T-helper 17 cell (primary cell): Measurements from ENCODE around the gene ZNF689. TPM values are rescaled to one million over a fixed set of nuclear protein-coding genes. Genes with fewer than 3 reads are reported as not detected.
"Not testable (repeated sequence)": the region's sequence is repeated elsewhere in the genome, so short reads cannot be mapped to it uniquely, and the experiment has no call there.

Source experiments
- ATAC-seq: fragments of 150-1000 bp; cut with Tn5 transposase; 2 replicates; pipeline ENCODE4 v1.10.0; 2021; ENCODE audit warnings: mild to moderate bottlenecking, moderate library complexity
- DNase-seq, 3 donors: peaks; one replicate each; pipeline versions ENCODE4 v3.0.0 to v3.0.0-alpha.2; 2020 to 2021
- H3K9me3 ChIP-seq: one replicate; pipeline ENCODE4 v1.7.0; 2013; ENCODE audit warnings: low read length, mild to moderate bottlenecking; ENCODE audit not compliant: control insufficient read depth, poor library complexity, severe bottlenecking
- H3K27ac Mint-ChIP-seq: one replicate; pipeline ENCODE4 v1.8.0; 2022; ENCODE audit warnings: mild to moderate bottlenecking, moderate library complexity, mixed read lengths
- H3K27me3 Mint-ChIP-seq: one replicate; pipeline ENCODE4 v1.8.0; 2022; ENCODE audit warnings: mixed read lengths
- H3K36me3 Mint-ChIP-seq: one replicate; pipeline ENCODE4 v1.8.0; 2022; ENCODE audit warnings: low read depth, mixed read lengths
- H3K4me1 Mint-ChIP-seq: one replicate; pipeline ENCODE4 v1.8.0; 2022; ENCODE audit warnings: mild to moderate bottlenecking, mixed read lengths
- H3K4me3 Mint-ChIP-seq: one replicate; pipeline ENCODE4 v1.8.0; 2022; ENCODE audit warnings: mild to moderate bottlenecking, moderate library complexity, mixed read lengths
- total RNA-seq, 4 donors: library from RNA in 2 of 4; stranded (reverse) in 2 of 4; gene quantifications; one replicate each; pipeline ENCODE4 v1.2.3 and lab custom pipeline; 2022 to 2026

Gene ZNF689
- total RNA-seq, 2 donors from 2014 or later, result 8.3 to 14.4 TPM

GRCh38 chr16:30650369-30651123 is 40.4 kb upstream of the ZNF689 start, which contains the start of gene PRR14:
Gene PRR14 (plus strand): TSS chr16:30650960. CDS start chr16:30651646, 686 bp downstream.
- peak; percentile 93 to 96 (median 95) for DNase-seq
- H3K4me1 Mint-ChIP-seq, result peaks cover 25% of the 10 kb centered on the region
- H3K9me3 ChIP-seq, result no peaks in the 10 kb centered on the region
- peak within 1 kb of the TSS; percentile 98 for H3K27ac Mint-ChIP-seq
- peaks cover 7% of the 10 kb centered on the region for H3K36me3 Mint-ChIP-seq
- peak; percentile 87 for ATAC-seq
- H3K27me3 Mint-ChIP-seq, result no peaks in the 10 kb centered on the region
- peak within 1 kb of the TSS; percentile 100 for H3K4me3 Mint-ChIP-seq

- DNase-seq (no peak), ATAC-seq (no peak)
- Mint-ChIP-seq H3K27me3 (no peaks in the 10 kb centered on the region), H3K36me3 (peaks cover 4% of the 10 kb centered on the region), H3K4me3 (peak overlapping the region; percentile 100), H3K4me1 (peaks cover 25% of the 10 kb centered on the region), H3K27ac (peak overlapping the region; percentile 98)
- no peaks in the 10 kb centered on the region for H3K9me3 ChIP-seq
Measured at GRCh38 chr16:30649725-30650368, 39.7 kb upstream of the ZNF689 start.

GRCh38 chr16:30647274-30647571 is 37.0 kb upstream of the ZNF689 start:
- H3K36me3 Mint-ChIP-seq, result peaks cover 3% of the 10 kb centered on the region
- no peak for DNase-seq
- no peak overlapping the region for H3K4me3 Mint-ChIP-seq
- no peaks in the 10 kb centered on the region for H3K9me3 ChIP-seq
- H3K27ac Mint-ChIP-seq, result no peak overlapping the region
- H3K4me1 Mint-ChIP-seq, result peaks cover 17% of the 10 kb centered on the region
- H3K27me3 Mint-ChIP-seq, result no peaks in the 10 kb centered on the region
- ATAC-seq, result no peak

- ATAC-seq (no peak), DNase-seq (no peak)
- Mint-ChIP-seq H3K27me3 (no peaks in the 10 kb centered on the region), H3K4me1 (peaks cover 8% of the 10 kb centered on the region), H3K4me3 (no peak overlapping the region), H3K27ac (no peak overlapping the region), H3K36me3 (peaks cover 3% of the 10 kb centered on the region)
- H3K9me3 ChIP-seq, result no peaks in the 10 kb centered on the region
Measured at GRCh38 chr16:30645727-30646126, 35.5 kb upstream of the ZNF689 start.

GRCh38 chr16:30644334-30644830 is 34.2 kb upstream of the ZNF689 start:
- Mint-ChIP-seq H3K36me3 (no peaks in the 10 kb centered on the region), H3K4me1 (no peaks in the 10 kb centered on the region), H3K4me3 (no peak overlapping the region), H3K27ac (peak overlapping the region; percentile 57), H3K27me3 (no peaks in the 10 kb centered on the region)
- no peak for DNase-seq
- ATAC-seq, result no peak
- no peaks in the 10 kb centered on the region for H3K9me3 ChIP-seq

- Mint-ChIP-seq H3K36me3 (no peaks in the 10 kb centered on the region), H3K27me3 (no peaks in the 10 kb centered on the region), H3K4me3 (no peak overlapping the region), H3K4me1 (no peaks in the 10 kb centered on the region), H3K27ac (no peak overlapping the region)
- H3K9me3 ChIP-seq, result no peaks in the 10 kb centered on the region
- DNase-seq (no peak), ATAC-seq (no peak)
Measured at GRCh38 chr16:30641378-30641982, 31.3 kb upstream of the ZNF689 start.

- H3K9me3 ChIP-seq, result no peaks in the 10 kb centered on the region
- Mint-ChIP-seq H3K4me1 (peaks cover 4% of the 10 kb centered on the region), H3K36me3 (peaks cover 2% of the 10 kb centered on the region), H3K4me3 (no peak overlapping the region), H3K27me3 (no peaks in the 10 kb centered on the region), H3K27ac (no peak overlapping the region)
- ATAC-seq, result no peak
- no peak for DNase-seq
Measured at GRCh38 chr16:30637944-30638343, 27.8 kb upstream of the ZNF689 start.

GRCh38 chr16:30637139-30637538 is 26.9 kb upstream of the ZNF689 start:
- DNase-seq, H3K27me3 Mint-ChIP-seq, H3K9me3 ChIP-seq, H3K4me3 Mint-ChIP-seq, ATAC-seq, H3K36me3 Mint-ChIP-seq, H3K4me1 Mint-ChIP-seq, H3K27ac Mint-ChIP-seq: not testable (repeated sequence)

- Mint-ChIP-seq H3K36me3 (peaks cover 2% of the 10 kb centered on the region), H3K27ac (no peak overlapping the region), H3K27me3 (no peaks in the 10 kb centered on the region), H3K4me3 (no peak overlapping the region), H3K4me1 (peaks cover 4% of the 10 kb centered on the region)
- H3K9me3 ChIP-seq, result no peaks in the 10 kb centered on the region
- DNase-seq (no peak), ATAC-seq (no peak)
Measured at GRCh38 chr16:30636599-30636998, 26.4 kb upstream of the ZNF689 start.

- Mint-ChIP-seq H3K27me3 (no peaks in the 10 kb centered on the region), H3K4me3 (peak overlapping the region; percentile 96), H3K4me1 (peaks cover 8% of the 10 kb centered on the region), H3K27ac (peak overlapping the region; percentile 98), H3K36me3 (peaks cover 2% of the 10 kb centered on the region)
- H3K9me3 ChIP-seq, result no peaks in the 10 kb centered on the region
- ATAC-seq, result no peak
- DNase-seq, result no peak
Measured at GRCh38 chr16:30633526-30633925, 23.3 kb upstream of the ZNF689 start.

GRCh38 chr16:30632454-30632853 is 22.3 kb upstream of the ZNF689 start:
- H3K27me3 Mint-ChIP-seq, H3K9me3 ChIP-seq, DNase-seq, H3K4me1 Mint-ChIP-seq, H3K27ac Mint-ChIP-seq, H3K4me3 Mint-ChIP-seq, ATAC-seq, H3K36me3 Mint-ChIP-seq: not testable (repeated sequence)

GRCh38 chr16:30628628-30629540 is 18.7 kb upstream of the ZNF689 start:
- Mint-ChIP-seq H3K4me3 (peak overlapping the region; percentile 81), H3K27me3 (no peaks in the 10 kb centered on the region), H3K36me3 (no peaks in the 10 kb centered on the region), H3K27ac (peak overlapping the region; percentile 41), H3K4me1 (peaks cover 5% of the 10 kb centered on the region)
- peak; percentile 95 for ATAC-seq
- peak; percentile 70 to 85 (median 72) for DNase-seq
- H3K9me3 ChIP-seq, result no peaks in the 10 kb centered on the region

- H3K4me1 Mint-ChIP-seq, result peaks cover 5% of the 10 kb centered on the region
- no peaks in the 10 kb centered on the region for H3K36me3 Mint-ChIP-seq
- H3K27me3 Mint-ChIP-seq, result peaks cover 18% of the 10 kb centered on the region
- DNase-seq (no peak), ATAC-seq (no peak)
- no peaks in the 10 kb centered on the region for H3K9me3 ChIP-seq
- no peak overlapping the region for H3K4me3 Mint-ChIP-seq
- peak overlapping the region; percentile 19 for H3K27ac Mint-ChIP-seq
Measured at GRCh38 chr16:30626236-30626635, 16.0 kb upstream of the ZNF689 start.
